ENCODE data around the gene ARMC7. TPM values are rescaled to one million over a fixed set of nuclear protein-coding genes. Genes with fewer than 3 reads are reported as not detected.
A peak's percentile ranks its signal among the peaks of the same experiment; 100 is the strongest.

ARMC7 gene
- total and polyA plus RNA-seq, 2 of the 4 experiments (the other 2 are of a cell fraction) = 1.8 to 6.9 TPM

DNA sequence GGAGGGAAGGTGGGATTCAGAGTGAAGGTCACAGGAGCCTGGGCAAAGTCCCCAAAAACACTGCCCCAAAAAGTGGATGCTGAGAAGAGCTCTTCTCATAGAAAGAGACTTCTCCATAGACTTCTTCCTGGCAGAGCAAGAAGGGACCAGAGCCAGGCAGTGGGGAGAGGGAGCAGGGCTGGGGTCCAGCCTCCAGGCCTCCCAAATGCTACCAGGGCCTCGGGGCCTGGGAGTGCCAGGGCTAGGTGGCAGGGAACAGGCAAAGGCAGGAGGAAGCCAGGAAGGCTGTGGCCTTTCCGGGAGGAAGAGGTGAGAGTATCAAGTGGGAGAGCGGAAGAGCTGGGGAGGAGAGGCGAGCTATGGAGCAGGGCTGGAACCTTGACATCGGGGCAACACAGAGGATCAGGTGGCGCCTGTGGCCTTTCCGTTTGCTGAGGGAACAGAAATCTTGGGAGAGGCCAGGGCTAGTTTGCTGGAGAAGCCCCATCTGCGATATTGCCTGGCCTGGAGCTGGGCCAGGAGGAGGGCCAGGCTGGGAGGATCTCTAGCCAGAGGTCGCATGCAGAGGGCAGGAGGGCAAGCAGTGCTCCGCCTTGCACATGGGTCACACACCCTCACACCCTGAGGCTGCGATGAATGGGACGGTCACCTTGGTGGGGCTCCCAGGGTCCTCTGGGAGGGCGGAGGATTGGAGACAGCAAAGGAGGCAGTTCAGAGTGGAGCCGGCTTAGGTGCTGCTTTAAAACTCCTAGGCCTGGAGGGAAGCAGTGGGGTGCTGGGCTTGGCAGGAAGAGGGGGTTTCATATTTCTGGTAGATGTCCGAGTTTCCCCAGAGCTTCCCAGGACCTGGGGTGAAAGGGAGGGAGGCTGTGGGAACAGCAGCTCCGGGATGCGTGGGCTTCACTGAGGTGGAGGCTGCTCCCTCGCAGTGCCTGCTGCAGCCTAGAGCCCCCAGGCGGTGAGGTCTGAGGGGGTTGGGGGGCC lies 18.6 kb upstream of the ARMC7 start:
- H3K9me1 ChIP-seq (ENCODE audit: insufficient read depth, low read length) = peaks cover 22% of the 10 kb centered on the region
- H2AK9ac ChIP-seq (replicated peaks; ENCODE audit: low read depth, low read length, poor library complexity) = peak overlapping the region; percentile 93
- intact Hi-C loops (cut with micrococcal nuclease) = no loop called here
- no peaks in the 10 kb centered on the region for H3K9me3 ChIP-seq (ENCODE audit: control insufficient read depth, insufficient read depth, low read length)
- H2AK5ac ChIP-seq (ENCODE audit: low read depth, low read length) = peak overlapping the region; percentile 86
- peaks cover 26% of the 10 kb centered on the region for H3K4me1 ChIP-seq (ENCODE audit: control insufficient read depth, insufficient read depth, low read length)
- in situ Hi-C loops (cut with MboI; ENCODE audit: low sequenced_read_pairs) = no loop called here
- no TSS peak for BruUV-seq (replicated peaks)
- no peak overlapping the region for H2BK5ac ChIP-seq (ENCODE audit: low read depth, low read length, poor library complexity, severe bottlenecking)
- H3K27me3 ChIP-seq (ENCODE audit: control insufficient read depth, insufficient read depth, low read length) = no peaks in the 10 kb centered on the region
- no peak overlapping the region for H3K56ac ChIP-seq (ENCODE audit: extremely low read depth, insufficient read depth, low read length)
- POLR2A ChIA-PET (ENCODE audit: unreplicated experiment) = no interaction called here
- no peak overlapping the region for H3K4me3 ChIP-seq (ENCODE audit: insufficient read depth, low read depth, low read length)
- H3K27ac ChIP-seq (ENCODE audit: insufficient read depth, low read length) = no peak overlapping the region
- no peak overlapping the region for H4K8ac ChIP-seq (ENCODE audit: low read depth in 2 of 2, low read length in 2 of 2)
- peaks cover 0 to 34% of the 10 kb centered on the region in 2 experiments; a peak in 3 of 4 replicates for H3K79me1 ChIP-seq (ENCODE audit: low read depth in 1 of 2, low read length in 2 of 2)
- peak overlapping the region; percentile 11 for H4K91ac ChIP-seq (ENCODE audit: insufficient read depth, low read depth, low read length)
- 0 out of 2 replicates have a peak overlapping the region, but pooled peaks have one; percentile 19 for H3K14ac ChIP-seq (replicated peaks; ENCODE audit: low read depth, low read length)
- H3K23ac ChIP-seq (ENCODE audit: low read depth, low read length) = no peak overlapping the region
- no peak overlapping the region for H2BK15ac ChIP-seq (ENCODE audit: low read depth, low read length)
- no peak overlapping the region; the same call in 1 of the 2 replicates for H3K4me2 ChIP-seq (ENCODE audit: low read depth, low read length)
- peak overlapping the region; percentile 81 for H2AFZ ChIP-seq (replicated peaks; ENCODE audit: low read length, poor library complexity)
- ATAC-seq (ENCODE audit: low read depth) = no peak
- no peak overlapping the region for H2BK120ac ChIP-seq (ENCODE audit: low read depth, low read length)
- H3K9ac ChIP-seq (ENCODE audit: low read depth, low read length) = no peak overlapping the region
- WGBS, 2 experiments (ENCODE audit: extremely low coverage in 2 of 2, insufficient read length in 1 of 2) = 46% methylated on average over 5 of the region's 19 CpGs; no CpG with 5 or more reads in 1 of the 2 experiments
- no peak overlapping the region for H3K4ac ChIP-seq (ENCODE audit: low read depth, low read length)
- H3K18ac ChIP-seq (ENCODE audit: low read depth, low read length) = no peak overlapping the region; the same call in 1 of the 2 replicates
- CTCF ChIA-PET = interaction anchor here (1.4 kb wide), 1 partner anchor 14 kb away, joined by 7 read pairs; no protein-coding TSS in a partner anchor
- H2BK20ac ChIP-seq (ENCODE audit: low read depth, low read length) = no peak overlapping the region
- TF ChIP-seq MAZ (IDR thresholded peaks at IDR 0.05; ENCODE audit: borderline replicate concordance, low read depth, low read length) (no peak), FOS (IDR thresholded peaks at IDR 0.05; ENCODE audit: low read depth, low read length) (no peak), CHD1 (IDR thresholded peaks at IDR 0.05; ENCODE audit: low read depth, low read length) (no peak), NFE2L2 (IDR thresholded peaks at IDR 0.05; ENCODE audit: low read depth, low read length) (no peak)
- H4K5ac ChIP-seq (ENCODE audit: low read depth, low read length) = no peak overlapping the region; the same call in 1 of the 2 replicates
- no peaks in the 10 kb centered on the region; the same call in 1 of the 2 replicates for H4K20me1 ChIP-seq (ENCODE audit: insufficient read depth, low read length)
- no peaks in the 10 kb centered on the region for H3K36me3 ChIP-seq (ENCODE audit: control insufficient read depth, insufficient read depth, low read length)
- dilution Hi-C loops (cut with HindIII; ENCODE audit: low sequenced_read_pairs, unreplicated experiment) = no loop called here
- no peak for DNase-seq
